WTC11 (cell line): ENCODE measurements around the gene AKR1C2. TPM values are rescaled to one million over a fixed set of nuclear protein-coding genes. Genes with fewer than 3 reads are reported as not detected.
A peak's percentile ranks its signal among the peaks of the same experiment; 100 is the strongest.

Source experiments
- ATAC-seq: fragments of 200-7000 bp; cut with Tn5 transposase; 2 replicates; pipeline ENCODE4 v1.10.0; 2021; ENCODE audit warnings: mild to moderate bottlenecking, moderate library complexity
- CTCF ChIA-PET: fragments of 300-600 bp; sonication (Branson Sonifier 250); formaldehyde crosslinking; loops from one replicate; lab custom pipeline; 2021; ENCODE audit warnings: antibody characterized with exemption; lab: Charles Lee
- POLR2A ChIA-PET: fragments of 350-600 bp; sonication (Branson Sonifier 250); formaldehyde crosslinking; loops from one replicate; lab custom pipeline; 2021; ENCODE audit warnings: antibody characterized with exemption; lab: Charles Lee
- DNase-seq: peaks from one replicate; pipeline ENCODE4 v3.0.0; 2021; ENCODE audit warnings: low spot score
- H3K27ac Mint-ChIP-seq: 2 replicates; pipeline ENCODE4 v1.8.0; 2021; ENCODE audit warnings: mixed read lengths
- H3K27me3 Mint-ChIP-seq: 2 replicates; pipeline ENCODE4 v1.8.0; 2021; ENCODE audit warnings: low read depth, mild to moderate bottlenecking, moderate library complexity, mixed read lengths
- H3K36me3 Mint-ChIP-seq: 2 replicates; pipeline ENCODE4 v1.8.0; 2021; ENCODE audit warnings: mixed read lengths
- H3K4me1 Mint-ChIP-seq: 2 replicates; pipeline ENCODE4 v1.8.0; 2022; ENCODE audit warnings: mixed read lengths
- H3K4me3 Mint-ChIP-seq: 2 replicates; pipeline ENCODE4 v1.8.0; 2021; ENCODE audit warnings: mild to moderate bottlenecking, moderate library complexity, mixed read lengths
- H3K9me3 Mint-ChIP-seq: 2 replicates; pipeline ENCODE4 v1.8.0; 2021; ENCODE audit warnings: mixed read lengths
- EMX1 ChIP-seq: fragments of 250-450 bp; sonication (Bioruptor Pico); IDR thresholded peaks from 2 replicates; pipeline ENCODE4 v1.8.0; 2021; ENCODE audit warnings: mild to moderate bottlenecking
- ETV6 ChIP-seq: sonication (generic); formaldehyde crosslinking; IDR thresholded peaks from 2 replicates; pipeline ENCODE4 v1.8.1; 2022; ENCODE audit warnings: mild to moderate bottlenecking, missing genetic modification reagents
- FOXJ3 ChIP-seq: sonication (generic); formaldehyde crosslinking; IDR thresholded peaks from 2 replicates; pipeline ENCODE4 v1.9.0; 2021; ENCODE audit warnings: missing genetic modification reagents, mild to moderate bottlenecking, borderline replicate concordance
- IRF2 ChIP-seq: sonication (generic); formaldehyde crosslinking; IDR thresholded peaks from 2 replicates; pipeline ENCODE4 v1.8.0; 2022; ENCODE audit warnings: low read depth, missing genetic modification reagents, borderline replicate concordance
- MYBL2 ChIP-seq: sonication (generic); formaldehyde crosslinking; IDR thresholded peaks from 2 replicates; pipeline ENCODE4 v1.8.1; 2023; ENCODE audit warnings: mild to moderate bottlenecking, moderate library complexity, missing genetic modification reagents
- NFATC4 ChIP-seq: fragments of 250-450 bp; sonication (Bioruptor Pico); IDR thresholded peaks from 2 replicates; pipeline ENCODE4 v1.9.0; 2021; ENCODE audit warnings: mild to moderate bottlenecking
- NFE2L1 ChIP-seq: sonication (generic); formaldehyde crosslinking; IDR thresholded peaks from 2 replicates; pipeline ENCODE4 v1.8.1; 2023; ENCODE audit warnings: missing genetic modification reagents
- SMAD4 ChIP-seq: sonication (generic); formaldehyde crosslinking; IDR thresholded peaks from 2 replicates; pipeline ENCODE4 v1.8.0; 2022; ENCODE audit warnings: mild to moderate bottlenecking, missing genetic modification reagents
- TEAD1 ChIP-seq: sonication (generic); formaldehyde crosslinking; IDR thresholded peaks from 2 replicates; pipeline ENCODE4 v1.8.0; 2022; ENCODE audit warnings: mild to moderate bottlenecking, missing genetic modification reagents
- TEAD4 ChIP-seq: sonication (generic); formaldehyde crosslinking; IDR thresholded peaks from 2 replicates; pipeline ENCODE4 v1.8.0; 2022; ENCODE audit warnings: mild to moderate bottlenecking, missing genetic modification reagents
- total RNA-seq: library from RNA; stranded (reverse); gene quantifications from 3 replicates; pipeline ENCODE4 v1.2.3, GENCODE V29; 2021
- TF ChIP-seq, protein P1 (sequence below): sonication (generic); formaldehyde crosslinking; IDR thresholded peaks from 2 replicates; pipeline ENCODE4 v1.8.1; 2022; ENCODE audit warnings: low read depth, missing genetic modification reagents, borderline replicate concordance
- TF ChIP-seq, protein P2 (sequence below): sonication (generic); formaldehyde crosslinking; IDR thresholded peaks from 2 replicates; pipeline ENCODE4 v1.8.0; 2022; ENCODE audit warnings: mild to moderate bottlenecking, missing genetic modification reagents
- TF ChIP-seq, protein P3 (sequence below): sonication (generic); formaldehyde crosslinking; IDR thresholded peaks from 2 replicates; pipeline ENCODE4 v1.8.0; 2022; ENCODE audit warnings: mild to moderate bottlenecking, missing genetic modification reagents
- TF ChIP-seq, protein P4 (sequence below): sonication (generic); formaldehyde crosslinking; IDR thresholded peaks from 2 replicates; pipeline ENCODE4 v1.8.0; 2022; ENCODE audit warnings: mild to moderate bottlenecking, missing genetic modification reagents
- TF ChIP-seq, protein P5 (sequence below): sonication (generic); formaldehyde crosslinking; IDR thresholded peaks from 2 replicates; pipeline ENCODE4 v1.8.1; 2022; ENCODE audit warnings: missing genetic modification reagents, borderline replicate concordance
- TF ChIP-seq, protein P6 (sequence below): fragments of 250-450 bp; sonication (Bioruptor Pico); conservative IDR thresholded peaks from 2 replicates; pipeline ENCODE4 v1.9.0; 2021; ENCODE audit warnings: mild to moderate bottlenecking
- TF ChIP-seq, protein P7 (sequence below): sonication (generic); formaldehyde crosslinking; IDR thresholded peaks from 2 replicates; pipeline ENCODE4 v1.8.0; 2022; ENCODE audit warnings: mild to moderate bottlenecking, missing genetic modification reagents
- TF ChIP-seq, protein P8 (sequence below): fragments of 250-450 bp; sonication (Bioruptor Pico); IDR thresholded peaks from 2 replicates; pipeline ENCODE4 v1.8.0; 2021; ENCODE audit warnings: mild to moderate bottlenecking
- TF ChIP-seq, protein P9 (sequence below): fragments of 200-600 bp; IDR thresholded peaks from 2 replicates; pipeline ENCODE4 v1.8.0; 2022; ENCODE audit warnings: antibody characterized with exemption

Gene AKR1C2
- total RNA-seq, 1 experiment from 2014 or later = 1.2 TPM

DNA sequence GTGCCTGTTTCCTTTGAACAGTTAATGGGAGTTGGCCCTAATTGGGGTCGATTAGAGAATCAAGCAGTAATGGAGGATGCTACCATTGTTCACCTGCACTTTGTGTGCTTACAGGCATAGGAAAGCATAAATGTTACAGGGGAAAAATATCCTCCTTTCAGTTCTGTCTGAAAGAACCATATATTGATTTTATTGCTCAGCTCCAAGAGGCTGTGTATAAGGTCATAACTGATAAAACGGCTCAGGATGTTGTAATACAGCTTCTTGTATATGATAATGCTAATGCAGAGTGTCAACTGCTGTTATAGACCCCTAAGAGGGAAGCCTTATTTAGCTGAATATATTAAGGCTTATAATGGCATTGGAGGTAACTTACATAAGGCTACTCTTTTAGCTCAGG lies 32.9 kb upstream of the AKR1C2 start (continued):
- TF ChIP-seq, protein P1, sequence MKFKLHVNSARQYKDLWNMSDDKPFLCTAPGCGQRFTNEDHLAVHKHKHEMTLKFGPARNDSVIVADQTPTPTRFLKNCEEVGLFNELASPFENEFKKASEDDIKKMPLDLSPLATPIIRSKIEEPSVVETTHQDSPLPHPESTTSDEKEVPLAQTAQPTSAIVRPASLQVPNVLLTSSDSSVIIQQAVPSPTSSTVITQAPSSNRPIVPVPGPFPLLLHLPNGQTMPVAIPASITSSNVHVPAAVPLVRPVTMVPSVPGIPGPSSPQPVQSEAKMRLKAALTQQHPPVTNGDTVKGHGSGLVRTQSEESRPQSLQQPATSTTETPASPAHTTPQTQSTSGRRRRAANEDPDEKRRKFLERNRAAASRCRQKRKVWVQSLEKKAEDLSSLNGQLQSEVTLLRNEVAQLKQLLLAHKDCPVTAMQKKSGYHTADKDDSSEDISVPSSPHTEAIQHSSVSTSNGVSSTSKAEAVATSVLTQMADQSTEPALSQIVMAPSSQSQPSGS = no peak
- TF ChIP-seq, protein P2, sequence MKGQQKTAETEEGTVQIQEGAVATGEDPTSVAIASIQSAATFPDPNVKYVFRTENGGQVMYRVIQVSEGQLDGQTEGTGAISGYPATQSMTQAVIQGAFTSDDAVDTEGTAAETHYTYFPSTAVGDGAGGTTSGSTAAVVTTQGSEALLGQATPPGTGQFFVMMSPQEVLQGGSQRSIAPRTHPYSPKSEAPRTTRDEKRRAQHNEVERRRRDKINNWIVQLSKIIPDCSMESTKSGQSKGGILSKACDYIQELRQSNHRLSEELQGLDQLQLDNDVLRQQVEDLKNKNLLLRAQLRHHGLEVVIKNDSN (CRISPR knock-in tag) = no peak
- TF ChIP-seq, protein P3, sequence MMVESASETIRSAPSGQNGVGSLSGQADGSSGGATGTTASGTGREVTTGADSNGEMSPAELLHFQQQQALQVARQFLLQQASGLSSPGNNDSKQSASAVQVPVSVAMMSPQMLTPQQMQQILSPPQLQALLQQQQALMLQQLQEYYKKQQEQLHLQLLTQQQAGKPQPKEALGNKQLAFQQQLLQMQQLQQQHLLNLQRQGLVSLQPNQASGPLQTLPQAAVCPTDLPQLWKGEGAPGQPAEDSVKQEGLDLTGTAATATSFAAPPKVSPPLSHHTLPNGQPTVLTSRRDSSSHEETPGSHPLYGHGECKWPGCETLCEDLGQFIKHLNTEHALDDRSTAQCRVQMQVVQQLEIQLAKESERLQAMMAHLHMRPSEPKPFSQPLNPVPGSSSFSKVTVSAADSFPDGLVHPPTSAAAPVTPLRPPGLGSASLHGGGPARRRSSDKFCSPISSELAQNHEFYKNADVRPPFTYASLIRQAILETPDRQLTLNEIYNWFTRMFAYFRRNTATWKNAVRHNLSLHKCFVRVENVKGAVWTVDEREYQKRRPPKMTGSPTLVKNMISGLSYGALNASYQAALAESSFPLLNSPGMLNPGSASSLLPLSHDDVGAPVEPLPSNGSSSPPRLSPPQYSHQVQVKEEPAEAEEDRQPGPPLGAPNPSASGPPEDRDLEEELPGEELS = no peak
- TF ChIP-seq, protein P4, sequence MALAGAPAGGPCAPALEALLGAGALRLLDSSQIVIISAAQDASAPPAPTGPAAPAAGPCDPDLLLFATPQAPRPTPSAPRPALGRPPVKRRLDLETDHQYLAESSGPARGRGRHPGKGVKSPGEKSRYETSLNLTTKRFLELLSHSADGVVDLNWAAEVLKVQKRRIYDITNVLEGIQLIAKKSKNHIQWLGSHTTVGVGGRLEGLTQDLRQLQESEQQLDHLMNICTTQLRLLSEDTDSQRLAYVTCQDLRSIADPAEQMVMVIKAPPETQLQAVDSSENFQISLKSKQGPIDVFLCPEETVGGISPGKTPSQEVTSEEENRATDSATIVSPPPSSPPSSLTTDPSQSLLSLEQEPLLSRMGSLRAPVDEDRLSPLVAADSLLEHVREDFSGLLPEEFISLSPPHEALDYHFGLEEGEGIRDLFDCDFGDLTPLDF (CRISPR knock-in tag) = no peak
- TF ChIP-seq IRF2 (no peak), SMAD4 (CRISPR knock-in tag) (no peak), TEAD4 (CRISPR knock-in tag) (no peak), ETV6 (no peak)

DNA sequence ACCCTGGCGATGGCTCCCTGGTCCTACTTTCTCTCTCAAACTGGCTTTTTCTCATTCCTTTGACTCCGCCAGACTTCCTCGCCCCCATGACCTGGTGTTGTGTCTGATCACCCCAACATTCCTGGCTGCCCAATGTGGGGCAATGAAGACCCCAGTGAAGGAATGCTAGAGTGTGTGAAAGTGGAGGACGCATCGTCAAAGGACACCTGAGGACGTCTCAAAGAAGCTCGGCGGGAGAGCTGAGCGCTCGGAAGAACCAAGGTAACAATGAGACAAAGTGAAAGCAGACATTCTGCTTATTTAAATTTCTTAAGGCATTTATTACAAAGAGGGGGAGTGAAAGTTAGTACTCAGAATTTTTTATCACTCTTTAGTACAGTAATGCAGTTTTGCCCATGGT lies 31.7 kb upstream of the AKR1C2 start:
- Mint-ChIP-seq H3K4me1 (peaks cover 29% of the 10 kb centered on the region), H3K27ac (peak overlapping the region; percentile 16; the same call in 1 of the 2 replicates)
- POLR2A ChIA-PET = no interaction called here
- no peak for TF ChIP-seq TEAD1
- TF ChIP-seq, protein P5, sequence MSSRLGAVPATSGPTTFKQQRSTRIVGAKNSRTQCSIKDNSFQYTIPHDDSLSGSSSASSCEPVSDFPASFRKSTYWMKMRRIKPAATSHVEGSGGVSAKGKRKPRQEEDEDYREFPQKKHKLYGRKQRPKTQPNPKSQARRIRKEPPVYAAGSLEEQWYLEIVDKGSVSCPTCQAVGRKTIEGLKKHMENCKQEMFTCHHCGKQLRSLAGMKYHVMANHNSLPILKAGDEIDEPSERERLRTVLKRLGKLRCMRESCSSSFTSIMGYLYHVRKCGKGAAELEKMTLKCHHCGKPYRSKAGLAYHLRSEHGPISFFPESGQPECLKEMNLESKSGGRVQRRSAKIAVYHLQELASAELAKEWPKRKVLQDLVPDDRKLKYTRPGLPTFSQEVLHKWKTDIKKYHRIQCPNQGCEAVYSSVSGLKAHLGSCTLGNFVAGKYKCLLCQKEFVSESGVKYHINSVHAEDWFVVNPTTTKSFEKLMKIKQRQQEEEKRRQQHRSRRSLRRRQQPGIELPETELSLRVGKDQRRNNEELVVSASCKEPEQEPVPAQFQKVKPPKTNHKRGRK (CRISPR knock-in tag) = no peak
- no peak for TF ChIP-seq NFE2L1 (CRISPR knock-in tag)
- TF ChIP-seq MYBL2 = 0 out of 2 replicates have a peak, but pooled peaks have one; percentile 36
- TF ChIP-seq, all 79 proteins: peak for 1
- H3K9me3 Mint-ChIP-seq = peaks cover 33% of the 10 kb centered on the region
- no peaks in the 10 kb centered on the region for H3K27me3 Mint-ChIP-seq
- CTCF ChIA-PET = interaction anchor here (1.3 to 3.3 kb wide), 2 partner anchors 55 to 186 kb away, joined by 3 to 12 read pairs; no protein-coding TSS in a partner anchor
- DNase-seq (no peak), ATAC-seq (peak; percentile 51)
- H3K36me3 Mint-ChIP-seq = peaks cover 16% of the 10 kb centered on the region
- H3K4me3 Mint-ChIP-seq = no peak overlapping the region

DNA sequence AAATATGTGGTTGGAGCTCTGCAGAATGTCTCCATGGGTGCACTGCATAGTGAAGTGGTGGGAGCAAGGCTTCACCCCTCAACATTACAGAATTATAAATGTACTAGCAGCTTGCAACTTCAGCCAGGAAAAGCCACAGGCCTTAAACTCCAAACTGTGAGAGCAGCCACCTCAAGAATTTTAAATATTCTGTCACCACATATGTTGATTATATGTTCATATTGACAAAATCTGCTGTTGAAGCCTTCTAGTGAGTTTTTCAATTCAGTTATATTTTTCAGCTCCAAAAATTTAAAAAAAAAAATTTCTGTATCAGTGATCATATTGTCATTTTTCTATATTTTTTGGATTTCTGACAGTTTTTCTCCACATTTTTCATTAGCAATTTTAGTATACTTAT lies 30.9 kb upstream of the AKR1C2 start:
- DNase-seq (no peak), ATAC-seq (no peak)
- H3K27me3 Mint-ChIP-seq = no peaks in the 10 kb centered on the region
- POLR2A ChIA-PET = no interaction called here
- H3K4me3 Mint-ChIP-seq = no peak overlapping the region
- peaks cover 23% of the 10 kb centered on the region for H3K36me3 Mint-ChIP-seq
- CTCF ChIA-PET = interaction anchor here (1.2 to 3.3 kb wide), 2 partner anchors 185 to 259 kb away, joined by 3 to 12 read pairs; no protein-coding TSS in a partner anchor
- peaks cover 40% of the 10 kb centered on the region for H3K9me3 Mint-ChIP-seq
- H3K4me1 Mint-ChIP-seq = peaks cover 29% of the 10 kb centered on the region
- no peak overlapping the region for H3K27ac Mint-ChIP-seq
- TF ChIP-seq NFATC4 (CRISPR knock-in tag) (no peak), EMX1 (no peak), FOXJ3 (CRISPR knock-in tag) (no peak)
- TF ChIP-seq, protein P6, sequence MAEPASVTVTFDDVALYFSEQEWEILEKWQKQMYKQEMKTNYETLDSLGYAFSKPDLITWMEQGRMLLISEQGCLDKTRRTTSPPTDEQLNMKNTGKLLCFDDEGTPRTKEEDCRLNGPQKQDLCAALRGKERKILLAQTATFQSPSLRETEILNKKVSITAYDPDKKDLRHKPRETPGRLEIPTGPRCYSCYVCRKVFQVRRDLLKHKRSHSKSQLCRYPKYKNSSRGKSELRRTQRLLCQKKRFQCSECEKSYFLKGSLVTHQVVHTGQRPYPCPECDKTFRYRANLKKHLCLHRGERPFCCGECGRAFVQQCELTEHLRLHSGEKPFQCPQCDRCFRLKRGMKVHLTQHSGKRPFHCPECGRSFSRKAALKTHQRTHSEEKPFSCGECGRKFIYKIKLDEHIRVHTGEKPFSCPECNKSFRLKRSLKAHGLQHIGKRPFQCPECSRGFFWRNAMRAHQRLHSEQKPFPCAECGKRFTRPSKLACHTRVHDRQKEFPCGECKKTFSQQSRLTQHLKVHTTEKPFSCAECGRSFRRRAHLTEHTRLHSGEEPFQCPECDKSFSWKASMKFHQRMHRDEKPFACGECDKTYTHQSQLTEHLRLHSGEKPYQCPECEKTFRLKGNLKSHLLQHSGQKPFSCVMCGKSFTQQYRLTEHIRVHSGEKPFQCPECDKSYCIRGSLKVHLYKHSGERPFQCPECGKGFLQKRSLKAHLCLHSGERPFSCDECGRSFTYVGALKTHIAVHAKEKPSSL = no peak
- TF ChIP-seq, protein P7, sequence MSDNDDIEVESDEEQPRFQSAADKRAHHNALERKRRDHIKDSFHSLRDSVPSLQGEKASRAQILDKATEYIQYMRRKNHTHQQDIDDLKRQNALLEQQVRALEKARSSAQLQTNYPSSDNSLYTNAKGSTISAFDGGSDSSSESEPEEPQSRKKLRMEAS (CRISPR knock-in tag) = no peak
- TF ChIP-seq, protein P8, sequence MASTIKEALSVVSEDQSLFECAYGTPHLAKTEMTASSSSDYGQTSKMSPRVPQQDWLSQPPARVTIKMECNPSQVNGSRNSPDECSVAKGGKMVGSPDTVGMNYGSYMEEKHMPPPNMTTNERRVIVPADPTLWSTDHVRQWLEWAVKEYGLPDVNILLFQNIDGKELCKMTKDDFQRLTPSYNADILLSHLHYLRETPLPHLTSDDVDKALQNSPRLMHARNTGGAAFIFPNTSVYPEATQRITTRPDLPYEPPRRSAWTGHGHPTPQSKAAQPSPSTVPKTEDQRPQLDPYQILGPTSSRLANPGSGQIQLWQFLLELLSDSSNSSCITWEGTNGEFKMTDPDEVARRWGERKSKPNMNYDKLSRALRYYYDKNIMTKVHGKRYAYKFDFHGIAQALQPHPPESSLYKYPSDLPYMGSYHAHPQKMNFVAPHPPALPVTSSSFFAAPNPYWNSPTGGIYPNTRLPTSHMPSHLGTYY = no peak
- TF ChIP-seq, protein P9, sequence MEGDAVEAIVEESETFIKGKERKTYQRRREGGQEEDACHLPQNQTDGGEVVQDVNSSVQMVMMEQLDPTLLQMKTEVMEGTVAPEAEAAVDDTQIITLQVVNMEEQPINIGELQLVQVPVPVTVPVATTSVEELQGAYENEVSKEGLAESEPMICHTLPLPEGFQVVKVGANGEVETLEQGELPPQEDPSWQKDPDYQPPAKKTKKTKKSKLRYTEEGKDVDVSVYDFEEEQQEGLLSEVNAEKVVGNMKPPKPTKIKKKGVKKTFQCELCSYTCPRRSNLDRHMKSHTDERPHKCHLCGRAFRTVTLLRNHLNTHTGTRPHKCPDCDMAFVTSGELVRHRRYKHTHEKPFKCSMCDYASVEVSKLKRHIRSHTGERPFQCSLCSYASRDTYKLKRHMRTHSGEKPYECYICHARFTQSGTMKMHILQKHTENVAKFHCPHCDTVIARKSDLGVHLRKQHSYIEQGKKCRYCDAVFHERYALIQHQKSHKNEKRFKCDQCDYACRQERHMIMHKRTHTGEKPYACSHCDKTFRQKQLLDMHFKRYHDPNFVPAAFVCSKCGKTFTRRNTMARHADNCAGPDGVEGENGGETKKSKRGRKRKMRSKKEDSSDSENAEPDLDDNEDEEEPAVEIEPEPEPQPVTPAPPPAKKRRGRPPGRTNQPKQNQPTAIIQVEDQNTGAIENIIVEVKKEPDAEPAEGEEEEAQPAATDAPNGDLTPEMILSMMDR = no peak
